Endothelial cell of umbilical vein (primary cell): ENCODE results near the gene FBLN7. TPM values are rescaled to one million over a fixed set of nuclear protein-coding genes. Genes with fewer than 3 reads are reported as not detected.

Source experiments
- BruUV-seq: library from RNA; stranded (reverse); fragments of 400-500 nt; replicated peaks from 2 replicates; lab custom pipeline; 2021; lab: Mats Ljungman, UMichigan
- CTCF ChIA-PET: fragments of 300-600, 350-600 bp; sonication (Branson Sonifier 250); formaldehyde crosslinking; loops from one replicate; lab custom pipeline; 2021; ENCODE audit warnings: antibody characterized with exemption, inconsistent platforms; lab: Charles Lee
- POLR2A ChIA-PET: fragments of 300-600, 350-600 bp; sonication (Branson Sonifier 250); formaldehyde crosslinking; loops from one replicate; lab custom pipeline; 2021; ENCODE audit warnings: antibody characterized with exemption, inconsistent platforms; lab: Charles Lee
- DNase-seq: peaks from one replicate; pipeline ENCODE4 v3.0.0-alpha.2; 2011; ENCODE audit warnings: low read depth, low spot score
- FAIRE-seq: peaks from 2 replicates; lab custom pipeline; 2011; peaks lifted over from hg19 to GRCh38; lab: Jason Lieb, UNC
- H2AFZ ChIP-seq: 2 replicates; pipeline ENCODE4 v1.6.0; 2012; ENCODE audit warnings: low read depth, low read length, control low read depth, inconsistent platforms
- H3K27ac ChIP-seq: 2 replicates; pipeline ENCODE4 v1.5.1; 2011; ENCODE audit warnings: low read depth, mild to moderate bottlenecking, control low read depth, low read length, moderate library complexity; ENCODE audit not compliant: insufficient read depth
- H3K27me3 ChIP-seq, 2 experiments: 2 replicates each; pipeline versions ENCODE4 v1.6.0 to v1.6.1; 2011; ENCODE audit warnings: low read length in 2 of 2, mixed read lengths in 1 of 2; ENCODE audit not compliant: control insufficient read depth in 2 of 2, insufficient read depth in 2 of 2
- H3K36me3 ChIP-seq, 2 experiments: 2 replicates in 1 of 2; 3 replicates in 1 of 2; pipeline ENCODE4 v1.5.1; 2011; ENCODE audit warnings: low read length in 2 of 2, mild to moderate bottlenecking in 1 of 2, moderate library complexity in 1 of 2; ENCODE audit not compliant: control insufficient read depth in 2 of 2, insufficient read depth in 2 of 2; ENCODE audit errors: extremely low read depth in 1 of 2
- H3K4me1 ChIP-seq: 3 replicates; pipeline ENCODE4 v1.5.1; 2011; ENCODE audit warnings: mild to moderate bottlenecking, low read length; ENCODE audit not compliant: control insufficient read depth, insufficient read depth; ENCODE audit errors: extremely low read depth
- H3K4me2 ChIP-seq: 2 replicates; pipeline ENCODE4 v1.6.1; 2011; ENCODE audit warnings: low read length, control low read depth, mixed read lengths; ENCODE audit not compliant: insufficient read depth
- H3K4me3 ChIP-seq, 3 experiments: fragments of 200-600 bp in 1 of 3; sonication (generic), shearing (Covaris generic) in 1 of 3; replicated peaks in 1 of 3; 2 replicates each; pipeline ENCODE4 v1.5.1; 2011 to 2016; ENCODE audit warnings: control low read depth in 3 of 3, low read length in 3 of 3, mild to moderate bottlenecking in 2 of 3, inconsistent platforms in 1 of 3, low read depth in 1 of 3, moderate library complexity in 1 of 3; ENCODE audit not compliant: insufficient read depth in 1 of 3
- H3K79me2 ChIP-seq: 2 replicates; pipeline ENCODE4 v1.6.0; 2012; ENCODE audit warnings: low read length, inconsistent platforms; ENCODE audit not compliant: control insufficient read depth, insufficient read depth
- H3K9ac ChIP-seq: replicated peaks from 2 replicates; pipeline ENCODE3; 2011; ENCODE audit warnings: low read length, control low read depth; ENCODE audit not compliant: insufficient read depth; ENCODE audit errors: extremely low read depth
- H3K9me1 ChIP-seq: replicated peaks from 3 replicates; pipeline ENCODE4 v1.6.0; 2011; ENCODE audit warnings: mild to moderate bottlenecking, low read length; ENCODE audit not compliant: control insufficient read depth, insufficient read depth; ENCODE audit errors: extremely low read depth
- H3K9me3 ChIP-seq: replicated peaks from 2 replicates; pipeline ENCODE4 v1.5.1; 2012; ENCODE audit warnings: low read length, inconsistent platforms; ENCODE audit not compliant: control insufficient read depth, insufficient read depth
- H4K20me1 ChIP-seq: replicated peaks from 2 replicates; pipeline ENCODE3; 2011; ENCODE audit warnings: mild to moderate bottlenecking, low read length; ENCODE audit not compliant: control insufficient read depth, insufficient read depth; ENCODE audit errors: extremely low read depth
- EZH2 ChIP-seq: IDR thresholded peaks from 2 replicates; pipeline ENCODE4 v1.6.1; 2012; ENCODE audit warnings: borderline replicate concordance, low read depth, mild to moderate bottlenecking, moderate library complexity, low read length, inconsistent platforms; ENCODE audit not compliant: severe bottlenecking
- FOS ChIP-seq: IDR thresholded peaks from 2 replicates; pipeline ENCODE4 v1.6.1; 2011; ENCODE audit warnings: mild to moderate bottlenecking, low read length, moderate library complexity, borderline replicate concordance; ENCODE audit not compliant: insufficient read depth
- GATA2 ChIP-seq: IDR thresholded peaks from 2 replicates; pipeline ENCODE4 v1.7.0; 2011; ENCODE audit warnings: low read depth, mild to moderate bottlenecking, moderate library complexity, mixed read lengths, low read length; ENCODE audit not compliant: insufficient read length, insufficient read depth
- MYC ChIP-seq: IDR thresholded peaks from one replicate; pipeline ENCODE4 v1.6.1; 2011; ENCODE audit warnings: mild to moderate bottlenecking, low read depth, low read length
- POLR2A ChIP-seq: IDR thresholded peaks from 2 replicates; pipeline ENCODE4 v1.6.1; 2012; ENCODE audit warnings: low read depth, mild to moderate bottlenecking, control low read depth, low read length
- POLR2AphosphoS5 ChIP-seq: IDR thresholded peaks from 2 replicates; pipeline ENCODE4 v1.6.1; 2012; ENCODE audit warnings: low read depth, mild to moderate bottlenecking, control low read depth, low read length, moderate library complexity; ENCODE audit not compliant: insufficient read depth
- dilution Hi-C: fragments of 300-500 bp; cut with MboI; formaldehyde crosslinking; loops from one replicate; pipeline ENCODE4 v1.15.0; 2019; ENCODE audit warnings: low sequenced_read_pairs; ENCODE audit not compliant: extremely low pct_ligation_motif_present
- intact Hi-C: fragments of 100-400 bp; cut with micrococcal nuclease; formaldehyde crosslinking; loops from one replicate; pipeline ENCODE4 v1.10.0; 2022
- polyA plus RNA-seq, 4 experiments: library from polyadenylated mRNA; depleted of rRNA in 3 of 4; stranded (reverse) in 3 of 4; unstranded in 1 of 4; fragments of >200 nt; gene quantifications; 2 replicates each; pipeline versions ENCODE4 v1.2.1 to v1.2.3, GENCODE V29; 2011 to 2012; ENCODE audit warnings: missing spikeins in 1 of 4
- total RNA-seq: library from RNA; stranded (reverse); gene quantifications from 2 replicates; pipeline ENCODE4 v1.2.3, GENCODE V29; 2021
- TF ChIP-seq, protein P1 (sequence below), 2 donors: IDR thresholded peaks; 1 replicate in 1 of 2; 2 replicates in 1 of 2; pipeline ENCODE4 v1.5.1; 2011; ENCODE audit warnings: low read length in 2 of 2, mild to moderate bottlenecking in 2 of 2, moderate library complexity in 2 of 2, control low read depth in 1 of 2, inconsistent platforms in 1 of 2, low read depth in 1 of 2; ENCODE audit not compliant: insufficient read depth in 1 of 2; ENCODE audit errors: extremely low read depth in 1 of 2
- TF ChIP-seq, protein P2 (sequence below): IDR thresholded peaks from 2 replicates; pipeline ENCODE4 v1.6.1; 2011; ENCODE audit not compliant: insufficient read depth, insufficient read length

Gene FBLN7
- total and polyA plus RNA-seq, 2 donors (not counting 3 experiments of a cell fraction or from before 2014, with no cell fraction given) = 3.1 to 3.3 TPM

GRCh38 chr2:112230371-112230770 lies 92.2 kb downstream of the FBLN7 start:
- H3K4me1 ChIP-seq = no peaks in the 10 kb centered on the region
- dilution Hi-C loops = no loop called here
- FAIRE-seq (no peak), DNase-seq (no peak)
- H3K27ac ChIP-seq = no peak overlapping the region
- H4K20me1 ChIP-seq = no peaks in the 10 kb centered on the region
- no peaks in the 10 kb centered on the region for H3K9me1 ChIP-seq
- H3K4me3 ChIP-seq = no peak overlapping the region
- no peaks in the 10 kb centered on the region for H3K27me3 ChIP-seq
- intact Hi-C loops = no loop called here
- H3K36me3 ChIP-seq = no peaks in the 10 kb centered on the region
- no peaks in the 10 kb centered on the region for H3K9me3 ChIP-seq
- no TSS peak for BruUV-seq
- no peaks in the 10 kb centered on the region for H3K79me2 ChIP-seq
- TF ChIP-seq, protein P1, sequence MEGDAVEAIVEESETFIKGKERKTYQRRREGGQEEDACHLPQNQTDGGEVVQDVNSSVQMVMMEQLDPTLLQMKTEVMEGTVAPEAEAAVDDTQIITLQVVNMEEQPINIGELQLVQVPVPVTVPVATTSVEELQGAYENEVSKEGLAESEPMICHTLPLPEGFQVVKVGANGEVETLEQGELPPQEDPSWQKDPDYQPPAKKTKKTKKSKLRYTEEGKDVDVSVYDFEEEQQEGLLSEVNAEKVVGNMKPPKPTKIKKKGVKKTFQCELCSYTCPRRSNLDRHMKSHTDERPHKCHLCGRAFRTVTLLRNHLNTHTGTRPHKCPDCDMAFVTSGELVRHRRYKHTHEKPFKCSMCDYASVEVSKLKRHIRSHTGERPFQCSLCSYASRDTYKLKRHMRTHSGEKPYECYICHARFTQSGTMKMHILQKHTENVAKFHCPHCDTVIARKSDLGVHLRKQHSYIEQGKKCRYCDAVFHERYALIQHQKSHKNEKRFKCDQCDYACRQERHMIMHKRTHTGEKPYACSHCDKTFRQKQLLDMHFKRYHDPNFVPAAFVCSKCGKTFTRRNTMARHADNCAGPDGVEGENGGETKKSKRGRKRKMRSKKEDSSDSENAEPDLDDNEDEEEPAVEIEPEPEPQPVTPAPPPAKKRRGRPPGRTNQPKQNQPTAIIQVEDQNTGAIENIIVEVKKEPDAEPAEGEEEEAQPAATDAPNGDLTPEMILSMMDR (IDR thresholded peaks at IDR 0.05; ENCODE audit: extremely low read depth in 1 of 2, insufficient read depth in 1 of 2, low read depth in 1 of 2, low read length in 2 of 2) = no peak
- no peak for TF ChIP-seq FOS
- TF ChIP-seq, protein P2, sequence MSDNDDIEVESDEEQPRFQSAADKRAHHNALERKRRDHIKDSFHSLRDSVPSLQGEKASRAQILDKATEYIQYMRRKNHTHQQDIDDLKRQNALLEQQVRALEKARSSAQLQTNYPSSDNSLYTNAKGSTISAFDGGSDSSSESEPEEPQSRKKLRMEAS = no peak
- TF ChIP-seq MYC = no peak
- no peak for TF ChIP-seq GATA2
- no peak for TF ChIP-seq EZH2
- no peak for TF ChIP-seq POLR2AphosphoS5
- no peak for TF ChIP-seq POLR2A
- H2AFZ ChIP-seq = no peak overlapping the region
- ChIA-PET CTCF (no interaction called here), POLR2A (no interaction called here)
- H3K4me2 ChIP-seq = no peak overlapping the region
- H3K9ac ChIP-seq = no peak overlapping the region

Other genes starting within 250 kb of the FBLN7 start
- 37.3 TPM in 2 replicates for gene MERTK, start 239.8 kb upstream of the FBLN7 start, total RNA-seq
- gene MERTK, start 239.8 kb upstream of the FBLN7 start, polyA plus RNA-seq = 38.6 and 39.6 TPM in 2 replicates
- 21.5 and 22.1 TPM in 2 replicates for gene TMEM87B, start 83.1 kb upstream of the FBLN7 start, total RNA-seq
- gene TMEM87B, start 83.1 kb upstream of the FBLN7 start, polyA plus RNA-seq = 12.2 and 17.6 TPM in 2 replicates
- gene ZC3H8, start 116.7 kb downstream of the FBLN7 start, total RNA-seq = 7.1 and 7.8 TPM in 2 replicates
- 0.95 and 1.4 TPM in 2 replicates for gene ZC3H8, start 116.7 kb downstream of the FBLN7 start, polyA plus RNA-seq
- gene ZC3H6, start 137.2 kb downstream of the FBLN7 start, total RNA-seq = 2.5 and 3.0 TPM in 2 replicates
- 0.43 and 0.46 TPM in 2 replicates for gene ZC3H6, start 137.2 kb downstream of the FBLN7 start, polyA plus RNA-seq